ENCODE data around the gene ITGA4.
"Not testable (repeated sequence)": the region's sequence is repeated elsewhere in the genome, so short reads cannot be mapped to it uniquely, and the experiment has no call there.

The ITGA4 gene

DNA sequence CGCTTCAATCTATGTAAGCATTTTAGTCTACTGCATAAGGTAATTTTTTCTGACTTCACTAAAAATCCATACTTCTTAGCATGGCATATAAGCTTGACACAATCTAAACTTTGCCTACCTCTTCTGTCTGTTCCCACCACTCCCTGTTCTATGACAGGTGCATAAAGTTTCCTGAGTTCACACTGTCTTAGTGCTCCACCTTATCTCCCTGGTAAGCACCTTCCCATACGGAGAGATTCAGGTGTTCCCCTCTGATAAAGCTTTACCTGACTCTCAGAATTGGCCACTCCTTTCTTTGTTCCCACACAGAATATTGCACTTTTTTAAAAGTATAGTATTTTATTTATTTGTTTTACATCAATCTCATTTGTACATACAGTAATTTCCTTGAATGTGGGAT, 16.8 kb upstream of the ITGA4 start:
- Histone ChIP-seq H3K4me3 (ENCODE audit: low read length) (no peak overlapping the region), H4K8ac (ENCODE audit: low read depth, low read length) (no peak overlapping the region), H2AK5ac (ENCODE audit: low read length) (no peak overlapping the region), H3K4me1 (ENCODE audit: control insufficient read depth, low read depth, low read length) (no peaks in the 10 kb centered on the region), H3K56ac (ENCODE audit: low read length) (no peak overlapping the region), H3K23ac (ENCODE audit: low read length) (no peak overlapping the region), H3K79me2 (ENCODE audit: control insufficient read depth, insufficient read depth, low read length) (no peaks in the 10 kb centered on the region), H3K36me3 (ENCODE audit: control insufficient read depth, insufficient read depth, low read length) (no peaks in the 10 kb centered on the region), H2BK120ac (ENCODE audit: low read depth, low read length) (no peak overlapping the region), H3K27me3 (ENCODE audit: insufficient read depth, low read length, poor library complexity) (no peaks in the 10 kb centered on the region), H4K5ac (ENCODE audit: low read length) (no peak overlapping the region), H3K4ac (ENCODE audit: low read depth, low read length) (no peak overlapping the region), H3K79me1 (ENCODE audit: low read length) (no peaks in the 10 kb centered on the region), H2BK5ac (ENCODE audit: low read length) (no peak overlapping the region), H3K4me2 (ENCODE audit: low read length) (no peak overlapping the region), H2BK15ac (replicated peaks; ENCODE audit: low read depth) (no peak overlapping the region), H3K27ac (ENCODE audit: low read depth, low read length) (no peak overlapping the region), H3K9ac (ENCODE audit: low read length) (no peak overlapping the region), H3K18ac (ENCODE audit: low read length) (no peak overlapping the region)
- no CpG with 5 or more reads among the region's 2 CpGs for WGBS (ENCODE audit: extremely low coverage, insufficient coverage, low lambda C conversion rate)
- DNase-seq, result no peak

DNA sequence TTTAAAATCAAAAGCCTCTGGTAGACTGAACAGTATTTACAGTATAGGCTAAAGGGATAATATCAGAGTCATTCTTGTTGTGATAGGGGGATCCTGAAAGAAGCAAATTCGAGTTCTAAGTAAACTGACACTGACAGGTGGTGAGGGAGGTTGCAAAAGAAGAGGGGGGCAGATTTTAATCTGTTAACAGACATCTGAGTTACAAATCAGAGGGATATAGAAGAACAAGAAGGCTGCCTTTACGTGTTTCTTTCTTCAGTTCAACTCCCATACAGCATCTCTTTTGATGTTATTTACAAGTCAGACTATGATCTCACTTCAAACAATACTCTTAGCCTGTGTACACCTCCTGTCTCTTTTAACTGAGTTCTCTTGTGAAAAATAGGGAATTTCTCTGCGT, 16.3 kb upstream of the ITGA4 start:
- Histone ChIP-seq H3K4me3 (ENCODE audit: low read length) (no peak overlapping the region), H3K79me1 (ENCODE audit: low read length) (no peaks in the 10 kb centered on the region), H3K4me1 (ENCODE audit: control insufficient read depth, low read depth, low read length) (no peaks in the 10 kb centered on the region), H3K9ac (ENCODE audit: low read length) (no peak overlapping the region), H4K5ac (ENCODE audit: low read length) (no peak overlapping the region), H3K23ac (ENCODE audit: low read length) (no peak overlapping the region), H2AK5ac (ENCODE audit: low read length) (no peak overlapping the region), H3K56ac (ENCODE audit: low read length) (no peak overlapping the region), H3K4ac (ENCODE audit: low read depth, low read length) (no peak overlapping the region), H2BK15ac (replicated peaks; ENCODE audit: low read depth) (no peak overlapping the region), H2BK120ac (ENCODE audit: low read depth, low read length) (no peak overlapping the region), H3K18ac (ENCODE audit: low read length) (no peak overlapping the region), H3K79me2 (ENCODE audit: control insufficient read depth, insufficient read depth, low read length) (no peaks in the 10 kb centered on the region), H3K36me3 (ENCODE audit: control insufficient read depth, insufficient read depth, low read length) (no peaks in the 10 kb centered on the region), H3K27me3 (ENCODE audit: insufficient read depth, low read length, poor library complexity) (no peaks in the 10 kb centered on the region), H3K4me2 (ENCODE audit: low read length) (no peak overlapping the region), H4K8ac (ENCODE audit: low read depth, low read length) (no peak overlapping the region), H3K27ac (ENCODE audit: low read depth, low read length) (no peak overlapping the region), H2BK5ac (ENCODE audit: low read length) (no peak overlapping the region)
- DNase-seq, result no peak
- WGBS (ENCODE audit: extremely low coverage, insufficient coverage, low lambda C conversion rate), result no CpG with 5 or more reads among the region's 3 CpGs

DNA sequence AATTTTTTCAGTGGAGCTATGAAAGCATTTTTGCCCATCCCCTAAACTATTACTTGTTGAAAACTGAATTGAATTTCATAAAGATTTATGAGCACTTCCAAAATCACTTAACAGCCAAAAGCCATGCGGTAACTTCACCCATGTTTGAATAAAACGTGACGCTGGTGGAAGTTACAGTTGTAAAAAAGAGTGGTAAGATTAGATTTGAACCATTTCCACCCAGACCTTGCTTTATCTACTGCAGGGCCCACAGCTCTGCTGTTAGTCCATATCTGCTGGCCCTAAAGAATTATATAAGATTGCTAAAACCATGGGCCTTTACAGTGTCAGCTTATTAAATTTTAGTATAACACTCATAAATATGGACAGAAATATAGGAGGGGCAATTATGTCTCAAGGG, 15.5 kb upstream of the ITGA4 start:
- Histone ChIP-seq H3K23ac (ENCODE audit: low read length) (no peak overlapping the region), H3K18ac (ENCODE audit: low read length) (no peak overlapping the region), H4K5ac (ENCODE audit: low read length) (no peak overlapping the region), H3K4me2 (ENCODE audit: low read length) (no peak overlapping the region), H4K8ac (ENCODE audit: low read depth, low read length) (no peak overlapping the region), H3K9ac (ENCODE audit: low read length) (no peak overlapping the region), H2BK120ac (ENCODE audit: low read depth, low read length) (no peak overlapping the region), H2BK5ac (ENCODE audit: low read length) (no peak overlapping the region), H3K56ac (ENCODE audit: low read length) (no peak overlapping the region), H3K4ac (ENCODE audit: low read depth, low read length) (no peak overlapping the region), H3K4me1 (ENCODE audit: control insufficient read depth, low read depth, low read length) (no peaks in the 10 kb centered on the region), H3K79me2 (ENCODE audit: control insufficient read depth, insufficient read depth, low read length) (no peaks in the 10 kb centered on the region), H3K79me1 (ENCODE audit: low read length) (no peaks in the 10 kb centered on the region), H3K27ac (ENCODE audit: low read depth, low read length) (no peak overlapping the region), H3K4me3 (ENCODE audit: low read length) (no peak overlapping the region), H2BK15ac (replicated peaks; ENCODE audit: low read depth) (no peak overlapping the region), H3K27me3 (ENCODE audit: insufficient read depth, low read length, poor library complexity) (no peaks in the 10 kb centered on the region), H2AK5ac (ENCODE audit: low read length) (no peak overlapping the region), H3K36me3 (ENCODE audit: control insufficient read depth, insufficient read depth, low read length) (no peaks in the 10 kb centered on the region)
- no CpG with 5 or more reads among the region's 3 CpGs for WGBS (ENCODE audit: extremely low coverage, insufficient coverage, low lambda C conversion rate)
- DNase-seq, result no peak

DNA sequence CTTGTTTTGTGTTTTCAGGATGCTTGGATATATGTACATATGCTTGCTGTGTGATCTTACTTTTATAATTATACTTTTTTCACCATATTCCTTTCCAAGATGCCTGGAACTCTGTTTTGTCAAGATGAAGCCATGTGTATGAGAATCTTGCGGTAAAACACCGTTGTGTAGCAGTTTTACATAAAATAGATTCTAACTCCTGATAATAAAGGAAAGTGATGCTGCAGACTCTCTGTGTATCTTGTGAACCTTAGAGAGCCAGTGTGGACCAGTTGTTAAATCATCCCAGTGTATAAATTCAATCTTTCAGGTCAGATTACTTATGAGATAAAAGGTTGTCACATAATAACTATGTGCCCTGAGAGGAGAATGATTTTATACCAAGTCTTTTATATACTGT, 12.5 kb upstream of the ITGA4 start:
- DNase-seq, result no peak
- H2BK5ac ChIP-seq (ENCODE audit: low read length), result no peak overlapping the region
- H3K79me2 ChIP-seq (ENCODE audit: control insufficient read depth, insufficient read depth, low read length), result no peaks in the 10 kb centered on the region
- no peak overlapping the region for H3K27ac ChIP-seq (ENCODE audit: low read depth, low read length)
- no peak overlapping the region for H3K23ac ChIP-seq (ENCODE audit: low read length)
- H3K56ac ChIP-seq (ENCODE audit: low read length), result no peak overlapping the region
- H4K8ac ChIP-seq (ENCODE audit: low read depth, low read length), result no peak overlapping the region
- no peak overlapping the region for H3K4ac ChIP-seq (ENCODE audit: low read depth, low read length)
- no peaks in the 10 kb centered on the region for H3K27me3 ChIP-seq (ENCODE audit: insufficient read depth, low read length, poor library complexity)
- no peak overlapping the region for H2BK15ac ChIP-seq (replicated peaks; ENCODE audit: low read depth)
- no peaks in the 10 kb centered on the region for H3K4me1 ChIP-seq (ENCODE audit: control insufficient read depth, low read depth, low read length)
- no peak overlapping the region for H3K9ac ChIP-seq (ENCODE audit: low read length)
- H3K79me1 ChIP-seq (ENCODE audit: low read length), result no peaks in the 10 kb centered on the region
- no peaks in the 10 kb centered on the region for H3K36me3 ChIP-seq (ENCODE audit: control insufficient read depth, insufficient read depth, low read length)
- no peak overlapping the region for H3K4me2 ChIP-seq (ENCODE audit: low read length)
- H2BK120ac ChIP-seq (ENCODE audit: low read depth, low read length), result no peak overlapping the region
- H4K5ac ChIP-seq (ENCODE audit: low read length), result no peak overlapping the region
- no peak overlapping the region for H3K18ac ChIP-seq (ENCODE audit: low read length)
- H3K4me3 ChIP-seq (ENCODE audit: low read length), result no peak overlapping the region
- no CpG with 5 or more reads among the region's 2 CpGs for WGBS (ENCODE audit: extremely low coverage, insufficient coverage, low lambda C conversion rate)
- no peak overlapping the region for H2AK5ac ChIP-seq (ENCODE audit: low read length)

DNA sequence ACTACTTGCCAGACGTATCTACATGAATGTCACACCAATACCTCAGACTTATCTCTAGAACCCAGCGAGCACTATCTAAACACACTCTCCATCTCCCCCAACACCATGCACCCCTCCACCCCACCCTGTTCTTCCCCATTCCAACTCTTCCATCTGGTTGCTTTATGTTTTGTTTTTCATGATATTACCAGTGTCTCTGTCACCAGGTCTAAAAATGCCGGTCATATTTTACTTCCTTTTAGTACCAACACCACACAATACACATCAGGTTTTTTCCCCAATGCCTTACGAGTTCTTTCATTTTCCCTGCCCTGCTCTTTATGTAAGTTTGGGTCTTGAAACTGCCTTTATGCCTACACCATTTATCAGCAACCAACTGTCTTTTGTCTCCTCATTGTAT, 10.2 kb upstream of the ITGA4 start:
- H3K23ac ChIP-seq (ENCODE audit: low read length), result no peak overlapping the region
- H3K4me2 ChIP-seq (ENCODE audit: low read length), result no peak overlapping the region
- no peaks in the 10 kb centered on the region for H3K79me2 ChIP-seq (ENCODE audit: control insufficient read depth, insufficient read depth, low read length)
- H3K36me3 ChIP-seq (ENCODE audit: control insufficient read depth, insufficient read depth, low read length), result no peaks in the 10 kb centered on the region
- no peak overlapping the region for H4K8ac ChIP-seq (ENCODE audit: low read depth, low read length)
- no peak overlapping the region for H3K18ac ChIP-seq (ENCODE audit: low read length)
- H4K5ac ChIP-seq (ENCODE audit: low read length), result no peak overlapping the region
- H3K4me1 ChIP-seq (ENCODE audit: control insufficient read depth, low read depth, low read length), result no peaks in the 10 kb centered on the region
- no peak overlapping the region for H3K9ac ChIP-seq (ENCODE audit: low read length)
- no peak overlapping the region for H2BK15ac ChIP-seq (replicated peaks; ENCODE audit: low read depth)
- H3K79me1 ChIP-seq (ENCODE audit: low read length), result no peaks in the 10 kb centered on the region
- no peak overlapping the region for H3K4ac ChIP-seq (ENCODE audit: low read depth, low read length)
- no peak overlapping the region for H3K56ac ChIP-seq (ENCODE audit: low read length)
- DNase-seq, result no peak
- 100% methylated on average over 1 of the region's 4 CpGs for WGBS (ENCODE audit: extremely low coverage, insufficient coverage, low lambda C conversion rate)
- H2AK5ac ChIP-seq (ENCODE audit: low read length), result no peak overlapping the region
- H2BK120ac ChIP-seq (ENCODE audit: low read depth, low read length), result no peak overlapping the region
- H2BK5ac ChIP-seq (ENCODE audit: low read length), result no peak overlapping the region
- H3K4me3 ChIP-seq (ENCODE audit: low read length), result no peak overlapping the region
- H3K27ac ChIP-seq (ENCODE audit: low read depth, low read length), result no peak overlapping the region
- H3K27me3 ChIP-seq (ENCODE audit: insufficient read depth, low read length, poor library complexity), result no peaks in the 10 kb centered on the region

DNA sequence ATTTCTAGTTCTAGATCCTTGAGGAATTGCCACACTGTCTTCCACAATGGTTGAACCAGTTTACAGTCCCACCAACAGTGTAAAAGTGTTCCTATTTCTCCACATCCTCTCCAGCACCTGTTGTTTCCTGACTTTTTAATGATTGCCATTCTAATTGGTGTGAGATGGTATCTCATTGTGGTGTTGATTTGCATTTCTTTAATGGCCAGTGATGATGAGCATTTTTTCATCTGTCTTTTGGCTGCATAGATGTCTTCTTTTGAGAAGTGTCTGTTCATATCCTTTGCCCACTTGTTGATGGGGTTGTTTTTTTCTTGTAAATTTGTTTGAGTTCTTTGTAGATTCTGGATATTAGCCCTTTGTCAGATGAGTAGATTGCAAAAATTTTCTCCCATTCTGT, 7.9 kb upstream of the ITGA4 start:
- H3K18ac ChIP-seq (ENCODE audit: low read length); H3K56ac ChIP-seq (ENCODE audit: low read length); H3K27me3 ChIP-seq (ENCODE audit: insufficient read depth, low read length, poor library complexity); H3K79me1 ChIP-seq (ENCODE audit: low read length); H3K4me2 ChIP-seq (ENCODE audit: low read length); H3K4me3 ChIP-seq (ENCODE audit: low read length); H2BK5ac ChIP-seq (ENCODE audit: low read length); H3K36me3 ChIP-seq (ENCODE audit: control insufficient read depth, insufficient read depth, low read length); H2BK15ac ChIP-seq (replicated peaks; ENCODE audit: low read depth); H3K9ac ChIP-seq (ENCODE audit: low read length); H2BK120ac ChIP-seq (ENCODE audit: low read depth, low read length); H4K5ac ChIP-seq (ENCODE audit: low read length); H4K8ac ChIP-seq (ENCODE audit: low read depth, low read length); H3K23ac ChIP-seq (ENCODE audit: low read length); DNase-seq; H3K27ac ChIP-seq (ENCODE audit: low read depth, low read length); H3K79me2 ChIP-seq (ENCODE audit: control insufficient read depth, insufficient read depth, low read length); H3K4me1 ChIP-seq (ENCODE audit: control insufficient read depth, low read depth, low read length); H2AK5ac ChIP-seq (ENCODE audit: low read length); H3K4ac ChIP-seq (ENCODE audit: low read depth, low read length): not testable (repeated sequence)
